HuH-7 (cell line): ENCODE measurements around the gene PUDP.

Experiments used
- DNase-seq: peaks from one replicate; pipeline ENCODE4 v3.0.0; 2011; ENCODE audit warnings: low spot score

Gene PUDP

GRCh38 chrX:7146703-7147412 lies 1.1 kb downstream of the PUDP start:
- no peak for DNase-seq

- DNase-seq, result no peak
These were observed 1.8 kb downstream of the PUDP start for GRCh38 chrX:7146020-7146702.

- no peak for DNase-seq
These were observed 2.5 kb downstream of the PUDP start for GRCh38 chrX:7145454-7145853.

GRCh38 chrX:7143941-7144525 lies 3.9 kb downstream of the PUDP start:
- no peak for DNase-seq

GRCh38 chrX:7143076-7143475 lies 4.9 kb downstream of the PUDP start:
- no peak for DNase-seq

- DNase-seq, result no peak
These were observed 8.5 kb downstream of the PUDP start for GRCh38 chrX:7139202-7140081.

GRCh38 chrX:7134981-7135380 lies 13.0 kb downstream of the PUDP start:
- DNase-seq, result no peak

- no peak for DNase-seq
These were observed 14.9 kb downstream of the PUDP start for GRCh38 chrX:7133050-7133440.

GRCh38 chrX:7132335-7133049 lies 15.5 kb downstream of the PUDP start:
- DNase-seq, result no peak

GRCh38 chrX:7131621-7132020 lies 16.3 kb downstream of the PUDP start:
- no peak for DNase-seq

GRCh38 chrX:7127056-7127455 lies 20.9 kb downstream of the PUDP start:
- no peak for DNase-seq

- no peak for DNase-seq
These were observed 27.1 kb downstream of the PUDP start for GRCh38 chrX:7120878-7121219.

- no peak for DNase-seq
These were observed 27.7 kb downstream of the PUDP start for GRCh38 chrX:7119950-7120877.

GRCh38 chrX:7117587-7117986 lies 30.4 kb downstream of the PUDP start:
- DNase-seq, result no peak

- DNase-seq, result no peak
These were observed 31.9 kb downstream of the PUDP start for GRCh38 chrX:7116081-7116480.

GRCh38 chrX:7115557-7115956 lies 32.4 kb downstream of the PUDP start:
- no peak for DNase-seq

- DNase-seq, result no peak
These were observed 35.9 kb downstream of the PUDP start for GRCh38 chrX:7112071-7112470.

GRCh38 chrX:7111518-7111917 lies 36.4 kb downstream of the PUDP start:
- DNase-seq, result no peak

GRCh38 chrX:7110821-7111276 lies 37.1 kb downstream of the PUDP start:
- DNase-seq, result no peak
